Gastrocnemius medialis (tissue), 4 donors: ENCODE measurements around the gene URB2. TPM values are rescaled to one million over a fixed set of nuclear protein-coding genes. Genes with fewer than 3 reads are reported as not detected.

Experiments used
- total RNA-seq, 4 donors: library from RNA; depleted of rRNA; stranded (reverse); fragments of >200 nt; gene quantifications; one replicate each; pipeline versions ENCODE4 v1.1.0 to v1.2.3, GENCODE V29; 2016

URB2 gene
- total RNA-seq, 4 donors from 2014 or later = 9.9 to 20.6 (median 13.4) TPM

Other genes with a start within 250 kb of the URB2 start
- gene ACTA1, start 192.2 kb upstream of the URB2 start, total RNA-seq = over 10,000 TPM in 3 of 4 donors, 1,000 to 10,000 TPM in 1; 2,912 to 35,934 (median 16,282) TPM
- 10 to 100 TPM; 18.4 to 30.8 (median 23.7) TPM for gene NUP133, start 117.9 kb upstream of the URB2 start, total RNA-seq
- 10 to 100 TPM; 14.5 to 29.9 (median 19.3) TPM for gene ABCB10, start 67.5 kb upstream of the URB2 start, total RNA-seq
- gene TAF5L, start 125 bp upstream of the URB2 start, total RNA-seq = 10 to 100 TPM; 14.5 to 37.4 (median 24.3) TPM